ENCODE results near the gene APOBEC3F. TPM values are rescaled to one million over a fixed set of nuclear protein-coding genes. Genes with fewer than 3 reads are reported as not detected.

Gene APOBEC3F
- total and polyA plus RNA-seq, 2 of the 13 experiments (the other 11 are each of a cell fraction or from before 2014, with no cell fraction given): 2.9 to 3.7 TPM

- DNase-seq (ENCODE audit: low spot score) (no peak), FAIRE-seq (no peak), ATAC-seq (peak; percentile 66)
- H3K4me3 ChIP-seq (replicated peaks in 1 of 3; ENCODE audit: insufficient read depth in 1 of 3, low read depth in 2 of 3, low read length in 3 of 3): no peak overlapping the region
- no peaks in the 10 kb centered on the region for H4K20me1 ChIP-seq (ENCODE audit: insufficient read depth, low read length)
- peaks cover 20% of the 10 kb centered on the region for H3K4me1 ChIP-seq (ENCODE audit: insufficient read depth, low read length)
- 63% methylated on average over 6 of the region's 6 CpGs for WGBS (ENCODE audit: low lambda C conversion rate)
- H2AFZ ChIP-seq (ENCODE audit: low read length): no peak overlapping the region
- in situ Hi-C loops (cut with HindIII; ENCODE audit: extremely low pct_ligation_motif_present, low pct_unique_long_range_greater_than_20kb): no loop called here
- H3K36me3 ChIP-seq (replicated peaks in 1 of 2; ENCODE audit: control insufficient read depth in 1 of 2, insufficient read depth in 2 of 2, low read length in 2 of 2): no peaks in the 10 kb centered on the region
- TF ChIP-seq GATA4 (IDR thresholded peaks at IDR 0.05; ENCODE audit: borderline replicate concordance, low read depth): no peak
- TF ChIP-seq STAT5B (CRISPR knock-in tag; IDR thresholded peaks at IDR 0.05): no peak
- no peak for TF ChIP-seq ZUFSP (CRISPR knock-in tag; IDR thresholded peaks at IDR 0.05; ENCODE audit: borderline replicate concordance)
- no peak for TF ChIP-seq FUBP1 (CRISPR knock-in tag; IDR thresholded peaks at IDR 0.05; ENCODE audit: borderline replicate concordance)
- no peak for TF ChIP-seq HMGXB3 (CRISPR knock-in tag; IDR thresholded peaks at IDR 0.05; ENCODE audit: borderline replicate concordance)
- H3K27ac ChIP-seq (ENCODE audit: extremely low read length, insufficient read depth, low read length): no peak overlapping the region
- H3K27me3 ChIP-seq (ENCODE audit: control insufficient read depth in 1 of 2, insufficient read depth in 2 of 2, low read length in 2 of 2): peaks cover 0 to 7% of the 10 kb centered on the region in 2 experiments; a peak in 2 of 5 replicates
- H3K9me3 ChIP-seq (ENCODE audit: low read length): no peaks in the 10 kb centered on the region
- no peak overlapping the region for H3K9ac ChIP-seq (ENCODE audit: insufficient read depth, low read depth, low read length)
- intact Hi-C loops (cut with micrococcal nuclease; ENCODE audit: unreplicated experiment): no loop called here
- H3K79me2 ChIP-seq (ENCODE audit: insufficient read depth, low read length): no peaks in the 10 kb centered on the region
- POLR2A ChIA-PET: no interaction called here
- no peak overlapping the region for H3K4me2 ChIP-seq (ENCODE audit: low read depth, low read length)
- BruUV-seq (replicated peaks): no TSS peak
- CTCF ChIA-PET (ENCODE audit: low intra/inter-chr PET ratio, low total read pairs): no interaction called here
These were observed 57.4 kb downstream of the APOBEC3F start for GRCh38 chr22:39098026-39098425.
